Urinary bladder (tissue), 4 donors: ENCODE measurements around the gene GINS2. TPM values are rescaled to one million over a fixed set of nuclear protein-coding genes. Genes with fewer than 3 reads are reported as not detected.

Experiments used
- DNase-seq: peaks from one replicate; pipeline ENCODE4 v3.0.0-alpha.2; 2015; ENCODE audit errors: extremely low spot score
- H3K27ac ChIP-seq: one replicate; pipeline ENCODE4 v1.5.1; 2013; ENCODE audit warnings: low read depth, mild to moderate bottlenecking, moderate library complexity
- H3K36me3 ChIP-seq: one replicate; pipeline ENCODE4 v1.6.1; 2013; ENCODE audit warnings: mild to moderate bottlenecking, moderate library complexity; ENCODE audit not compliant: insufficient read depth
- H3K4me1 ChIP-seq: one replicate; pipeline ENCODE4 v1.6.1; 2013; ENCODE audit warnings: mild to moderate bottlenecking, moderate library complexity; ENCODE audit not compliant: insufficient read depth
- H3K4me3 ChIP-seq: one replicate; pipeline ENCODE4 v1.5.1; 2013; ENCODE audit warnings: low read depth, low read length
- WGBS: extraction: QIAGEN DNeasy Blood & Tissue Kit; methylation state at CpG from one replicate; pipeline ENCODE4 v1.1.7; 2013; 5-methylcytosine and 5-hydroxymethylcytosine counted together
- polyA plus RNA-seq: library from polyadenylated mRNA; stranded (reverse); fragments of 200-250 nt; gene quantifications from one replicate; pipeline ENCODE4 v1.2.3, GENCODE V29; 2013
- total RNA-seq: library from RNA; depleted of rRNA; stranded (reverse); fragments of >200 nt; gene quantifications from one replicate; pipeline ENCODE4 v1.2.3, GENCODE V29; 2014
- donor health status: healthy with polysubstance abuse.
- donor health status: healthy.

Gene GINS2
- total and polyA plus RNA-seq, 2 donors = 0.82 to 6.9 TPM

GRCh38 chr16:85648070-85648714, 40.6 kb downstream of the GINS2 start:
- no peak for DNase-seq
- Histone ChIP-seq H3K27ac (no peak overlapping the region), H3K4me1 (no peaks in the 10 kb centered on the region), H3K4me3 (no peak overlapping the region), H3K36me3 (no peaks in the 10 kb centered on the region)
- 92% methylated on average over 26 of the region's 26 CpGs for WGBS

DNA sequence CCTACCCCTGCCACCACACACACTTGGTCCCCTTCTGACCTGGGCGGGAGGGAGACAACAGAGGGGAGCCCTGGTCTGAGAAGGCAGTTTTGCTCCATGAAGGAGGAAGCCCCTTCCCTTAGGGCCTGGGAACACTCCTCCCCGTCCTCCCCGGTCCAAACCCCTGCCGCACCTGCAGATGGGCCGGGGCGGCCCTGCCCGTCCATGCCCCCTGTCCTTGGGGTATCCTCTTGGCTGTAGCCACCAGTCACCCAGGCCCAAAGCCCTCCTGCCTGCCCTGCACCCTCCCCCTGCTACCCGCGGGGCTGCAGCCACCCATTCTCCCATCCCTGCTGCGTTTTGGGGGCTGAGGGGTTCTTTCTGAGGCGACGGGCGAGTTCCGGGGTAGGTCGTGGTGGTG, 41.8 kb downstream of the GINS2 start:
- Histone ChIP-seq H3K27ac (no peak overlapping the region), H3K4me1 (no peaks in the 10 kb centered on the region), H3K4me3 (no peak overlapping the region), H3K36me3 (no peaks in the 10 kb centered on the region)
- no peak for DNase-seq
- 94% methylated on average over 15 of the region's 15 CpGs for WGBS

DNA sequence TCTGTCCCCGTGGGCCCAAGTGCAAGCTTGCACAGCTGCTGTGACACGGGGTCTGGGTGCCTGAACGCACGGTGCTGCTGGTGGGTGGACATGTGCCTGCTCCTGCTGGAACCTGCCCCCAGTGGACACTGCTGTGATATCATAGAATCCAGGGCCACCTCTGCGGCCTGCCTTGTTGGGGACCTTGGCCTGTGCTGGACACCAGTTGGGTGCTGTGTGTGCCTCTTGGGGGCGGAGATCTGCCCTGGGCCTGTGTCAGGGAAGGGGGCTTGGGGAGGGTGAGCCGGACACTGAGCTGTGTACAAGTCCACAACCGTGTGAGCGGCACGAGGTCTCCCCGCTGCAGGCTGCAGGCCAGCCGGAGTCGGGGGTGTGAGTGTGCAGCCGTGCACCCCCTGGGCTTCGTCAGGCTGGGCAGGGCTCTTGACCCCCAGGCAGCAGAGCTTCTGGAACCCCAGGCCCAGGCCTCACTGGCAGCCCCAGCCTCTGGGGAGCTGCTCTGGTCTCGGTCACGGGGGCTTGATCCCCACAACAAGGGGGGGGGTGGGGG, 42.3 kb downstream of the GINS2 start:
- no peak for DNase-seq
- 92% methylated on average over 17 of the region's 17 CpGs for WGBS
- H3K4me3 ChIP-seq = no peak overlapping the region
- no peaks in the 10 kb centered on the region for H3K36me3 ChIP-seq
- no peaks in the 10 kb centered on the region for H3K4me1 ChIP-seq
- no peak overlapping the region for H3K27ac ChIP-seq

DNA sequence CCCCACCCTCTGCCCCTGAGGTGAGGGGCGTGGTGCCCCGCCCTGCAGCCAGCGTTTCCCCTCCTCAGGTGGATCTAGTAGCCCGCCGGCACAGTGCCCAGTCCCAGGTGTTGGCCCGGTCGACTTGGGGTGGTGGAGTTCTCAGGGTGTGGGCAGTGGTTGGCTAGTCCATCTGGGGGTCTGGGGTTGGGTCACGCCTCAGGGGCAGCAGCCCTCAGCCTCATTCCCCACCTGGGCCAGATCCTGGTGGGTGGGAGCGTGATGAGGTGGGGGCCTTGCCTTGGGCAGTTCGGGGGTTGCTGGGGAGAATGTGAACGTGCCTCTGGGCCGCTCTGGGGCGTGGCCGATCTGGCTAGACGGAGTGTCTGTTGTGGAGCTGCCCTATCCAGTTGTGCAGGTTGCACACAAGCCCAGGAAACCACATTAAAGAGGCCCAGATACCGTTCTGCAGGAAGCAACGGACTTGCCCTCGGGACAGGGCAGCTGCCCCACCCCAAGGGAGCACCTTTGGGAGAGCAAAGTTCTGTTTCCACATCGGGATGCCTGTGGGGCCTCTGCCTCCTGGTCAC, 43.6 kb downstream of the GINS2 start:
- DNase-seq = no peak
- Histone ChIP-seq H3K4me1 (no peaks in the 10 kb centered on the region), H3K36me3 (no peaks in the 10 kb centered on the region), H3K27ac (no peak overlapping the region), H3K4me3 (no peak overlapping the region)
- WGBS = 86% methylated on average over 19 of the region's 19 CpGs

DNA sequence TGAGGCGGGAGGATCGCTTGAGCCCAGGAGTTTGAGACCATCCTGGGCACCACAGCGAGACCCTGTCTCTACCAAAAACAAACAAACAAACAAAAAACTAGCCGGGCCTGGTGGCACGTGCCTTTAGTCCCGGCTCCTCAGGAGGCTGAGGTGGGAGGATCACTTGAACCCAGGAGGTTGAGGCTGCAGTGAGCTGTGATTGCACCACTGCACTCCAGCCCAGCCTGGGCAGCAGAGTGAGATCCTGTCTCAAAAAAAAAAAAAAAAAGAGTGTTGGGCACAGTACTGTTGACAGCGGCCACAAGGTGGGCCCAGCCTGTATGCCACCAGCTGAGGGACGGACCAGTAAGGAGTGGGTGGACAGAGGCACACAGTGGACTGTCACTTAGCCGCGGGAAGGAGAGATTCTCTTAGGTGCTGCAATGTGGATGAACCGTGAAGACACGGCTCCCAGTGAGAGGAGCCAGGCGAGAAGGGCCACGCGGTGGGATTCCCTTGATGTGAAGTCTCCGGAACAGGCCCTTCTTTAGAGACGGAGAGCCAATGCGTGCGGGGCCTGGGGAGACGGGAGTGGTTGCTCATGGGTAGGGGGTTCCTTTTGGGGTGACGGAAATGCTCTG, 44.6 kb downstream of the GINS2 start:
- DNase-seq = no peak
- Histone ChIP-seq H3K4me1 (no peaks in the 10 kb centered on the region), H3K27ac (no peak overlapping the region), H3K36me3 (no peaks in the 10 kb centered on the region), H3K4me3 (no peak overlapping the region)
- 96% methylated on average over 21 of the region's 21 CpGs for WGBS

GRCh38 chr16:85643631-85644030, 45.1 kb downstream of the GINS2 start:
- Histone ChIP-seq H3K27ac (no peak overlapping the region), H3K36me3 (no peaks in the 10 kb centered on the region), H3K4me3 (no peak overlapping the region), H3K4me1 (no peaks in the 10 kb centered on the region)
- DNase-seq = no peak
- 62% methylated on average over 8 of the region's 8 CpGs for WGBS

DNA sequence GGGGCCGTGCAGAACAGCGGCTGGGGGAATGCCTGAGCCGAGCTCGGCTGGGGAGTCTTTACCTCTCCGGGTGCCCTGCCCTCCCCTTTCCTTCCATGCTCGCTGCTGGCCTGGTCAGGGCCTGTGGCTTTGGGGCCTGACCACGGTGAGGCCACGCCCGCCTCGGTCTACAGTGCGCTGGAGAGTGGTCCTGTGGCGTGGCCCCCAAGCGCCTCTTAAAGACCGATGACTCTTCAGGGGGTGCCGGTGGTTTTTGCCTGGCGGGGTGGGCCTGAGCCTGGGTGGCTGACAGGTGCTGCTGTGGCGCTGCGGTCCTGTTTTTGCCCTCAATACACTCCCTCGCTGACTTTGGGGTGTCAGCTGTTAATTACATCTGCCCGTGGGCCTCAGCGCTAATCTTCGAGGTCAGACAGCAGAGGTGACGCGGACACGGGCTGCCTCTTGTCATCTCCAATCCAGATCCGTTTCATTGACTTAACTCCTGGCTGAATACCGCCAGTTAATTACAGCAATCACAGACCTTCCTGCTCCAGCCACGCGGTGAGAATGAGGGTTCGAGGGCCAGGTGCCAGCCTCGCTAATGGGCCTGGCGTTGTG, 45.9 kb downstream of the GINS2 start:
- WGBS = 93% methylated on average over 32 of the region's 32 CpGs
- DNase-seq = no peak
- Histone ChIP-seq H3K4me3 (no peak overlapping the region), H3K27ac (no peak overlapping the region), H3K4me1 (no peaks in the 10 kb centered on the region), H3K36me3 (no peaks in the 10 kb centered on the region)

- no peaks in the 10 kb centered on the region for H3K4me1 ChIP-seq
- no peaks in the 10 kb centered on the region for H3K36me3 ChIP-seq
- no peak overlapping the region for H3K4me3 ChIP-seq
- no peak for DNase-seq
- H3K27ac ChIP-seq = no peak overlapping the region
- 70% methylated on average over 12 of the region's 12 CpGs for WGBS
Observed at GRCh38 chr16:85641776-85642176, 47.0 kb downstream of the GINS2 start.

DNA sequence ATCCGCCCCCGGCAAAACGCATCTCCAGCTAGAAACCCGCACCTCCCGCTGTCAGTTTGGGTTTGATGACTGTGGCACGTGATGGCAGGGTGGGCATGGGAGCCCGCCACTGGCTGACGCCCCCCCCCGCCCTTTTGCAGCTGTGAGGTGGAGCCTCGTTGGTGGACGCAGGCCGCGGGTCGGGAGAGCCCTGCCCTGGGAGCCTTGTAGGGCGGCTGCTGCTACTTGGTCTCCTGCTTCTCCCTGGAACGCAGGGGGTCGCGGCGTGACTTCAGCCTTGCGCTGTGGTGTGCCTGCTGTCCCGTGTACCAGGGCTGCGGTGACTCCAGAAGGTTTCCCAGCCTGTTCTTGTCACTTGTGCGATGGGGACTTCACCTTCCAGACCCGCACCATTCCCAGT, 47.4 kb downstream of the GINS2 start:
- WGBS = 87% methylated on average over 24 of the region's 24 CpGs
- no peak for DNase-seq
- Histone ChIP-seq H3K36me3 (no peaks in the 10 kb centered on the region), H3K4me3 (no peak overlapping the region), H3K4me1 (no peaks in the 10 kb centered on the region), H3K27ac (no peak overlapping the region)

GRCh38 chr16:85640585-85640984, 48.2 kb downstream of the GINS2 start:
- H3K4me1 ChIP-seq = no peaks in the 10 kb centered on the region
- no peak overlapping the region for H3K27ac ChIP-seq
- H3K4me3 ChIP-seq = no peak overlapping the region
- no peaks in the 10 kb centered on the region for H3K36me3 ChIP-seq
- 86% methylated on average over 31 of the region's 31 CpGs for WGBS
- no peak for DNase-seq

DNA sequence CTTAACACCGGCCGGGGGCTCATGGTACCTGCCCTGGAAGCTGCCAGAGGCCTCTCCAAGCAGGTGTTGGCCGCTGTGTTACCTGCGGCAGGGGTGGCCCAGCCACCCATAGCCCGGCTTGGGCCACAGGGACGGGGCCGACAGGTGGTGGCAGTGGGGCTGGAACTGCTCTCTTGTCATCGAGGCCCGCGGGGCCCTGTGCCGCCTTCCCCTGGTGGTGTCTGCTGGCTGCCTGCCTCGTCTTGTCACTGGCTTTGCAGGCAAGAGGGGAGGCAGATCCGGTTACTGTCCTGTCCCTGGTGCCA, 48.5 kb downstream of the GINS2 start:
- no peak overlapping the region for H3K4me3 ChIP-seq
- H3K27ac ChIP-seq = no peak overlapping the region
- no peaks in the 10 kb centered on the region for H3K36me3 ChIP-seq
- 84% methylated on average over 13 of the region's 13 CpGs for WGBS
- H3K4me1 ChIP-seq = no peaks in the 10 kb centered on the region
- DNase-seq = no peak

DNA sequence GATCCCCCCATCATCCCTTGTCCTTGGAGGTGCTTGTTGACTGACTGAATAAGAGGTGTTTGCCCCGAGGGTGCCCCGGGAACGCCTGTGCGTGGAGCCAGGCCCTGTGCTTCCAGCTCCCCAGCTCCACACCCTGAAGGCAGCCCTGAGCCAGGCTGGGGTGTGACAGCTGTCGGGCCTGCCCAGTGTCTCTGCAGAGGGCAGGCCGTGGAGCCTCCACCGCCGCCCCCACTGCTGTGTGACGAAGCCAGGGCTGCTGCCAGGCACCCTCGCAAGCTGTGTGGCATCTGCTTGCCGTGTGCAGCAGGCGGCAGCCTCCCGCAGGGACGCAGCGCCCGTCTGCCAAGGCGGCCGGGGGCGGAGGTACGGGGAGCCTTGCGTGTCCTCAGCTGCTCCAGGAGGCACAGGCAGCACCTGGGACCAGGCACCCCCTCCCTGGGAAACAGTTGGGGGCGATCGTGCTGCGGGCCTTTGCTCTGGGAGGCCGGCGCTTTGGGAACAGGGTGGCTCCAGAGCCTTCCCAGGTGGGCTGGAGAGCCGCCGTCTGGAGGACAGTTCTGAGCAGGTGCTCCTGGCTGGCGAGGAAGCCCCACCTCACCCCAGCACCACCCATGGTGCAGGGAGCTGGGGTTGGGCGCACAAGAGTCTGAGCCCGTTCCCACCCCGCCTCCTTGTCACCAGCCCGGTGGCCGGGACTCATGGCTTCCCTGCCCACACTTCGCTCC, 49.1 kb downstream of the GINS2 start:
- no peak overlapping the region for H3K27ac ChIP-seq
- DNase-seq = no peak
- H3K36me3 ChIP-seq = no peaks in the 10 kb centered on the region
- H3K4me3 ChIP-seq = no peak overlapping the region
- 88% methylated on average over 35 of the region's 35 CpGs for WGBS
- no peaks in the 10 kb centered on the region for H3K4me1 ChIP-seq

DNA sequence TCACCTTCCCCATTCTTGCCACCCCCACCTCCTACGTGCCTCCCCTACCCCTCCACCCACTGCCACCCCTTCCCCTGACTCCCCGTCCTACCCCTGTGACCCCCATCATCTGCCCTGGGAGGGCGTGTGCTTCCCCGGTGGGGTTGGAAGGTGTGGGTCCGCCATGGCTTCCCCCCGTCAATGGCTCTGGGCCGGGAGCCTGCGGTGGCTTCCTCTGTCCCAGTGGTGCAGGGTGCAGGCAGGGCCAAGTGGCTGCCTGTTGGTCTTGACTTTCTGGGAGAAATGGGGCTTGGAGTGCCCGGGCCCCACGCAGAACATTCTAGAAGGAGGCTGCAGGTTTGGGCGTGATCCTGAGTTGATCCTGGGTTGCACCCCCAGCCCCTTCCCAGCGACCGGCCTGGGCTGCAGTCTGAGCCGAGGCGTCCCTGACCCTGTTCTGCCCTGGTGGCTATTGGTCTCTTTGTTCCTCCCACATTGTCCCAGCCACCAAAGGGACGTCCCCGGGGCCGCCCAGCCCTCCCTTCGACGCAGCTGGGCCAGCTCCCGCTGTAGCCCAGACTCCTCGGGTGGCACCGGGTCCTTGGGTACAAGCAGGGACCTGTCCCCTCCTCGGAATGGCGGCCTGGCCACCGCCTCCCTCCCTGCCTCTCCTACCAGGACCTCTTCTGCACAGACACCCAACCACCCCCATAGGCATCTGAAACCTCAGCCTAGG, 49.9 kb downstream of the GINS2 start:
- no peak overlapping the region for H3K27ac ChIP-seq
- no peak overlapping the region for H3K4me3 ChIP-seq
- WGBS = 89% methylated on average over 26 of the region's 26 CpGs
- DNase-seq = no peak
- no peaks in the 10 kb centered on the region for H3K4me1 ChIP-seq
- H3K36me3 ChIP-seq = no peaks in the 10 kb centered on the region
